GM06990 (cell line): ENCODE measurements around the gene ERMARD.

Source experiments
- DNase-seq: peaks from one replicate; pipeline ENCODE4 v3.0.0-alpha.2; 2011; ENCODE audit not compliant: insufficient read length; ENCODE audit errors: extremely low read depth
- H3K27me3 ChIP-seq: replicated peaks from 2 replicates; pipeline ENCODE4 v1.6.0; 2011; ENCODE audit warnings: low read length; ENCODE audit not compliant: control insufficient read depth, insufficient read depth
- H3K36me3 ChIP-seq: 2 replicates; pipeline ENCODE4 v1.5.1; 2011; ENCODE audit warnings: low read length; ENCODE audit not compliant: control insufficient read depth, insufficient read depth
- H3K4me3 ChIP-seq: replicated peaks from 2 replicates; pipeline ENCODE4 v1.5.1; 2011; ENCODE audit warnings: low read depth, mild to moderate bottlenecking, control low read depth, low read length
- TF ChIP-seq, protein P1 (sequence below): IDR thresholded peaks from 2 replicates; pipeline ENCODE4 v1.5.1; 2011; ENCODE audit warnings: low read length, control low read depth, mild to moderate bottlenecking, inconsistent platforms; ENCODE audit not compliant: insufficient read depth, poor library complexity, severe bottlenecking

ERMARD gene

DNA sequence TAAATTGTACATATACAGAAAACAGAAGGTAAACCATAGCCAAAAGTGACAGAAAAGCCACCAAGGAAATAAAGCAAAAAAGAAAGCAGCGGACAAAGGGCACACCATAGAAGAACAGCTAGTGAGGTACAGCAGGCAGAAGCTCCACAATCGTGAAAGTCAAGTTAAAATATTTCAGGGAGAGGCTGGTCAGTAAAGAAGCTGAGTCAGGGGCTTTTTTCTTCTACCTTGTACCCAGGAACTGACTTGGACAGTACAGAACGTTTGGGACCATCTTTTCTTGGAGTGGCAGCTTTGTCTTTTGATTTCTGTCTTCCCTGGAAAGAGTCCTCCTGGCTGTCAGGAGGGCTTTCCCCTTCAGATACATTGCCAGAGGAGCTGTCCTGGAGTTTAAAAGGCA, 41.4 kb upstream of the ERMARD start:
- TF ChIP-seq, protein P1, sequence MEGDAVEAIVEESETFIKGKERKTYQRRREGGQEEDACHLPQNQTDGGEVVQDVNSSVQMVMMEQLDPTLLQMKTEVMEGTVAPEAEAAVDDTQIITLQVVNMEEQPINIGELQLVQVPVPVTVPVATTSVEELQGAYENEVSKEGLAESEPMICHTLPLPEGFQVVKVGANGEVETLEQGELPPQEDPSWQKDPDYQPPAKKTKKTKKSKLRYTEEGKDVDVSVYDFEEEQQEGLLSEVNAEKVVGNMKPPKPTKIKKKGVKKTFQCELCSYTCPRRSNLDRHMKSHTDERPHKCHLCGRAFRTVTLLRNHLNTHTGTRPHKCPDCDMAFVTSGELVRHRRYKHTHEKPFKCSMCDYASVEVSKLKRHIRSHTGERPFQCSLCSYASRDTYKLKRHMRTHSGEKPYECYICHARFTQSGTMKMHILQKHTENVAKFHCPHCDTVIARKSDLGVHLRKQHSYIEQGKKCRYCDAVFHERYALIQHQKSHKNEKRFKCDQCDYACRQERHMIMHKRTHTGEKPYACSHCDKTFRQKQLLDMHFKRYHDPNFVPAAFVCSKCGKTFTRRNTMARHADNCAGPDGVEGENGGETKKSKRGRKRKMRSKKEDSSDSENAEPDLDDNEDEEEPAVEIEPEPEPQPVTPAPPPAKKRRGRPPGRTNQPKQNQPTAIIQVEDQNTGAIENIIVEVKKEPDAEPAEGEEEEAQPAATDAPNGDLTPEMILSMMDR: no peak
- no peaks in the 10 kb centered on the region for H3K27me3 ChIP-seq
- H3K36me3 ChIP-seq: peaks cover 1% of the 10 kb centered on the region; the same call in 1 of the 2 replicates
- no peak for DNase-seq
- no peak overlapping the region for H3K4me3 ChIP-seq

DNA sequence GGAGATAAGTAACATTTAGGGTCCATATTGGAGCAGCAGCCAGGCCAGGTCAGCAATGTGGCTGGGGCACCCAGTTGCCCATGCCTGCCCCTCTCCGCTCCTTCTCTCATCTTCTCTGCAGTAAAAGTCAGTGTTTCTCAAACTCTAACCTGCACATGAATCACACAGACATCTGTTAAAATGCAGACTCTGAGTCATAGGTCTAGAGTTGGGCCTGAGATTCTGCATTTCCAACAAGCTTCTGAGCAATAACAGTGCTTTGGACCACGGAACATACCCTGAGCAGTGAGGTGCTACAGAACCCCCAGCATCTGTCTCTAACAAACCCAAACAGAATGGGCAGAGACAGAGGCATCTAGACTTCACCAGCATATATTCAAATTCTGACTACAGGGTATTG, 37.2 kb upstream of the ERMARD start:
- peaks cover 3% of the 10 kb centered on the region for H3K36me3 ChIP-seq
- TF ChIP-seq, protein P1: no peak
- H3K27me3 ChIP-seq: no peaks in the 10 kb centered on the region
- DNase-seq: no peak
- no peak overlapping the region for H3K4me3 ChIP-seq

DNA sequence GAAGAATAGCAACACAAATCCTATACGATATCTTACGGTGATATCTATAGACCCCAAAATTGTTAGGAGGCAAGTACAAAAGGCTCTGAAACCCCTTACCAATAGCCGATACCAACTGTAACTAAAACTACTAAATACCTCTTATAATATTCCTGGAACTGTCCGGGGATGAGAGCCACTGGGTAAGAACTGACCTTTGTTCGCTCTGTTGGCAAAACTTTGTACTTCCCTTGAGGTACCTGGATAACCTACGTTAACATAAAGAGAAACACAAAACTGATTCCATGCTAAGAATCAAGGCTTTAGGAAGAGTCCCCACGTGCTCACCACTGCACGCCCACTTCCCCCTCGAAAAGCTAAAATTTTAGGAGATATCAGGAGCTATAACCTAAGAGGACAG, 36.8 kb upstream of the ERMARD start:
- Histone ChIP-seq H3K4me3 (no peak overlapping the region), H3K27me3 (no peaks in the 10 kb centered on the region), H3K36me3 (peaks cover 3% of the 10 kb centered on the region)
- DNase-seq: no peak
- TF ChIP-seq, protein P1: no peak

DNA sequence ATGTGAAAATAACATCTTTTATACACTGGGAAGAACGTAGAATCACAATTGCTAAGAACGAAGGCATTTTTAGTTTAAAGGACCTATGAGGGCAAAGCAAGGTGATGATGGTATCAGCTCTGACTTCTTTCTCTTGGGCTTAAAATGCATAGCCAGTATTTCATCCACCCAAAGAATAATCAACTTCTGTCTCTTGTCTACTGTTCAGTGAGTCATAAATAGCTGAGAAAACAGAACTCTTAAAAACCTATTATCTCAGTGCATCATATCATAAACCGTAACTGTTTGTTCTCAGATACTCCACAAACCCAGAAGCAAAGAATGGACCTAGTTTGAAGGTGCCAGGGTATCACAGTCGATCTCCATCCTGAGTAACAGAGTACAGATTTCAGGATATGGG, 32.3 kb upstream of the ERMARD start:
- H3K36me3 ChIP-seq: peaks cover 3% of the 10 kb centered on the region
- no peak overlapping the region for H3K4me3 ChIP-seq
- no peak for DNase-seq
- TF ChIP-seq, protein P1: no peak
- H3K27me3 ChIP-seq: no peaks in the 10 kb centered on the region

DNA sequence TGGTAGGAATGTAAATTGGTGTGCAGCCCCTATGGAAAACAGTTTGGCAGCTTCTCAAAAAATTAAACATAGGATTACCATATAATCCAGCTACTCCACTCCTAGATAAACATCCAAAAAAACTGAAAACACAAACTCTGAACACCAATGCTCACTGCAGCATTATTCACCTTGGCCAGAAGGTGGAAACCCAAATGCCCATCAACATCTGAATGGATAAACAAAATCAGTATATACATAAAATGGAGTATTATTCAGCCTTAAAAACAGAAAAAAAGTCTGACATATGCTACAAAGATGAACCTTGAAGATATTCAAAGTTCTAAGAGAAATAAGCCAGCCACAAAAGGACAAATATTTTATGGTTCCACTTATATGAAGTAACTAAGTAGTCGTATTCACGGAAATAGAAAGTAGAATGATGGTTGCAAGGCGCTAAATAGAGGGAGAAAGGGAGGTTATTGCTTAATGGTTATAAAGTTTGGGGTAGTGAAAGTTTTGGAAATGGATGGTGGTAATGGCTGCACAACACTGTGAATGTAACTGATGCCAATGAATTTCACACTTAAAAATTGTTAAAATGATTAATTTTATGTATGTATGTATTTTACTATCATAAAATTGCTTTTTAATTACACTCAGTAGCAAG, 31.1 kb upstream of the ERMARD start:
- TF ChIP-seq, protein P1: peak; percentile 22
- Histone ChIP-seq H3K4me3 (no peak overlapping the region), H3K27me3 (no peaks in the 10 kb centered on the region), H3K36me3 (peaks cover 2% of the 10 kb centered on the region; the same call in 1 of the 2 replicates)
- DNase-seq: no peak
